Thyroid gland (tissue), 4 donors: ENCODE data around the gene MGLL.

ENCODE experiments used
- POLR2A ChIP-seq, 2 donors: fragments of 450-650 bp; IDR thresholded peaks; one replicate each; pipeline ENCODE4 v1.6.1; 2017; ENCODE audit warnings: antibody characterized with exemption in 2 of 2, mild to moderate bottlenecking in 2 of 2, moderate library complexity in 1 of 2
- TF ChIP-seq, protein P1 (sequence below), 6 experiments: fragments of 200-600 bp in 3 of 6; fragments of 450-650 bp in 3 of 6; sonication (generic) in 3 of 6; IDR thresholded peaks; one replicate each; pipeline ENCODE4 v1.5.1; 2016 to 2019; ENCODE audit warnings: antibody characterized with exemption in 6 of 6, mild to moderate bottlenecking in 2 of 6, inconsistent platforms in 1 of 6, moderate library complexity in 1 of 6

GRCh38 chr3:127855246-127855645, 32.9 kb upstream of the MGLL start:
- TF ChIP-seq, protein P1, sequence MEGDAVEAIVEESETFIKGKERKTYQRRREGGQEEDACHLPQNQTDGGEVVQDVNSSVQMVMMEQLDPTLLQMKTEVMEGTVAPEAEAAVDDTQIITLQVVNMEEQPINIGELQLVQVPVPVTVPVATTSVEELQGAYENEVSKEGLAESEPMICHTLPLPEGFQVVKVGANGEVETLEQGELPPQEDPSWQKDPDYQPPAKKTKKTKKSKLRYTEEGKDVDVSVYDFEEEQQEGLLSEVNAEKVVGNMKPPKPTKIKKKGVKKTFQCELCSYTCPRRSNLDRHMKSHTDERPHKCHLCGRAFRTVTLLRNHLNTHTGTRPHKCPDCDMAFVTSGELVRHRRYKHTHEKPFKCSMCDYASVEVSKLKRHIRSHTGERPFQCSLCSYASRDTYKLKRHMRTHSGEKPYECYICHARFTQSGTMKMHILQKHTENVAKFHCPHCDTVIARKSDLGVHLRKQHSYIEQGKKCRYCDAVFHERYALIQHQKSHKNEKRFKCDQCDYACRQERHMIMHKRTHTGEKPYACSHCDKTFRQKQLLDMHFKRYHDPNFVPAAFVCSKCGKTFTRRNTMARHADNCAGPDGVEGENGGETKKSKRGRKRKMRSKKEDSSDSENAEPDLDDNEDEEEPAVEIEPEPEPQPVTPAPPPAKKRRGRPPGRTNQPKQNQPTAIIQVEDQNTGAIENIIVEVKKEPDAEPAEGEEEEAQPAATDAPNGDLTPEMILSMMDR (IDR thresholded peaks at IDR 0.05) = no peak
- TF ChIP-seq POLR2A (IDR thresholded peaks at IDR 0.05) = no peak
